MG63 (cell line): ENCODE data around the gene TTC31. TPM values are rescaled to one million over a fixed set of nuclear protein-coding genes. Genes with fewer than 3 reads are reported as not detected.
"Not testable (repeated sequence)": the region's sequence is repeated elsewhere in the genome, so short reads cannot be mapped to it uniquely, and the experiment has no call there.

Source experiments
- DNase-seq: peaks from one replicate; pipeline ENCODE4 v3.0.0-alpha.2; 2020
- H3K27me3 ChIP-seq: fragments of 250-450 bp; sonication (Bioruptor Pico); 2 replicates; pipeline ENCODE4 v1.5.1; 2020; ENCODE audit warnings: mild to moderate bottlenecking, moderate library complexity
- H3K36me3 ChIP-seq: fragments of 250-450 bp; sonication (Bioruptor Pico); 2 replicates; pipeline ENCODE4 v1.5.1; 2020; ENCODE audit warnings: mild to moderate bottlenecking, moderate library complexity
- H3K4me3 ChIP-seq: fragments of 250-450 bp; sonication (Bioruptor Pico); 2 replicates; pipeline ENCODE4 v1.5.1; 2020; ENCODE audit warnings: mild to moderate bottlenecking, moderate library complexity
- H3K9me3 ChIP-seq: fragments of 250-450 bp; sonication (Bioruptor Pico); 2 replicates; pipeline ENCODE4 v1.5.1; 2020; ENCODE audit warnings: mild to moderate bottlenecking, moderate library complexity
- total RNA-seq: library from RNA; depleted of rRNA; stranded (reverse); fragments of >200 nt; shearing (Covaris generic); gene quantifications from 2 replicates; pipeline ENCODE4 v1.2.3, GENCODE V29; 2014; ENCODE audit warnings: low replicate concordance

The TTC31 gene
- total RNA-seq, 1 experiment from 2014 or later = 16.3 TPM

DNA sequence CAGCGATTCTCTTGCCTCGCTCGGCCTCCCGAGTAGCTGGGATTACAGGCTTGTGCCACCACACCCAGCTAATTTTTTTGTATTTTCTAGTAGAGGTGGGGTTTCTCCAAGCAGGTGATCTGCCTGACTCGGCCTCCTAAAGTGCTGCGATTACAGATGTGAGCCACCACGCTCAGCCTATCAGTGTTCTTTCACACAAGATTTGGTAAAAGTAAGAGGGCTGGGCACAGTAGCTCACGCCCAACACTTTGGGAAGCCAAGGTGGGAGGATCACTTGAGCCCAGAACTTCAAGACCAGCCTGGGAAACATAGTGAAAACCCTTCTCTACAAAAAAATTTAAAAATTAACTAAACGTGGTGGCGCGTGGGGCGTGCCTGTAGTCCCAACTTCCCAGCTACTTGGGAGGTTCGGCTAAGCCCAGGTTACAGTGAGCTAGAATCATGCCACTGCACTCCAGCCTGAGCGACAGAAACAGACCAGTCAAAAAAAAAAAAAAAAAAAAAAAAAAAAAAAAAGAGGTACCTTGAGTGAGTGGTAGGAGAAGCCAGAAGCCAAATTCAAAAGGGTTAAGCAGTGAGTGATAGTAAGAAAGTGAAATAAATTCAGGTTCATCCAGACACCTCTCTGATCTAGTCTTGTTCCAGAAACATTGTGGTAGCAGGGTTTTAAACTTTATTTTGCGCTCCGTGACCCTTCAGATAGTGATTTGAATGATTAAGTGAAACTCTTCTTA lies 11.4 kb upstream of the TTC31 start:
- H3K9me3 ChIP-seq = no peaks in the 10 kb centered on the region
- peaks cover 16% of the 10 kb centered on the region for H3K36me3 ChIP-seq
- H3K4me3 ChIP-seq = peak overlapping the region; percentile 70
- H3K27me3 ChIP-seq = no peaks in the 10 kb centered on the region
- DNase-seq = no peak

- peak within 1 kb of the TSS; percentile 70 for H3K4me3 ChIP-seq
- no peaks in the 10 kb centered on the region for H3K9me3 ChIP-seq
- H3K27me3 ChIP-seq = no peaks in the 10 kb centered on the region
- H3K36me3 ChIP-seq = peaks cover 18% of the 10 kb centered on the region
- peak; percentile 94 for DNase-seq
Observed at GRCh38 chr2:74472086-74472944, 10.6 kb upstream of the TTC31 start, which contains the start of gene MRPL53. Gene MRPL53, minus strand, starts transcription at chr2:74472680. Its CDS starts 20 bp downstream, at chr2:74472660.

DNA sequence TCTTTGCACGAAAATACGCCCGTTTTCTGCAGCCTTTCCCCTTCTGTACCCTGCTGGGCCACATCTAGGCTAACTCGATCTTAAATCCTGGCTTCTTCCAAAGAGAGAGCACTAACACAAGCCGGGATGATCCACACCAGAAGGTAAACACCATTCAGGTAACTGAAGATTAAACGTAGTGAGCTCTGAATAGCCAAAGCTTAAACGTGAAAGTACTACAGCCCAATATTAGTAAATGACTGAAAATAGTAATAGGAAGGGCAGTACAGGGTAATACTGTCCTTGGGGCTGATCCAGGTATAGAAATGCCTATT lies 10.0 kb upstream of the TTC31 start:
- peaks cover 22% of the 10 kb centered on the region for H3K36me3 ChIP-seq
- H3K27me3 ChIP-seq = no peaks in the 10 kb centered on the region
- peak overlapping the region; percentile 70 for H3K4me3 ChIP-seq
- no peak for DNase-seq
- no peaks in the 10 kb centered on the region for H3K9me3 ChIP-seq

GRCh38 chr2:74474481-74474880 lies 8.4 kb upstream of the TTC31 start:
- peaks cover 22% of the 10 kb centered on the region for H3K36me3 ChIP-seq
- H3K27me3 ChIP-seq = no peaks in the 10 kb centered on the region
- DNase-seq = no peak
- no peaks in the 10 kb centered on the region for H3K9me3 ChIP-seq
- H3K4me3 ChIP-seq = no peak overlapping the region

GRCh38 chr2:74474899-74475298 lies 8.0 kb upstream of the TTC31 start:
- DNase-seq = no peak
- Histone ChIP-seq H3K9me3 (no peaks in the 10 kb centered on the region), H3K4me3 (no peak overlapping the region), H3K27me3 (no peaks in the 10 kb centered on the region), H3K36me3 (peaks cover 25% of the 10 kb centered on the region)

DNA sequence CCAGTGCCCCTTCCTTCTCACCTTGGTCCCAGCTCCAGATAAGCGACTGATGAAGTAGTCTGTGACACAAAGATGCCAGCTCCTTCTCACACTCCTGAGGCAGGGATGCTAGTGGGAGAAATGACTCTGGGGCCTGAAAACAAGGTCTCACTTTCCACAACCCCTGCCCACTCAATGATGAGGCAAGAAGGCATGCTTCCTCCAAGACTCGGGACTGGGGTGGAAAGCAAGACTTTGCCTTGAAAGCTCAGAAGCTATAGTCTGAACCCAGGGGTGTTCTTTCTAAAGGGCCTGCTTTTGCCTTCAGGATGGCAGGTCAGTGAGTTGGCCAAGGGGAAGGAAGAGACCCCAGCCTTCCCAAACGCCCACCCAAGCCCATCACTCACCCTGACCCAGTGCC lies 1.4 kb upstream of the TTC31 start:
- Histone ChIP-seq H3K36me3 (peaks cover 17% of the 10 kb centered on the region), H3K4me3 (peak overlapping the region; percentile 97), H3K9me3 (no peaks in the 10 kb centered on the region), H3K27me3 (no peaks in the 10 kb centered on the region)
- no peak for DNase-seq

GRCh38 chr2:74481961-74482800 lies 700 bp upstream of the TTC31 start:
- DNase-seq = peak; percentile 49
- Histone ChIP-seq H3K27me3 (no peaks in the 10 kb centered on the region), H3K4me3 (peak overlapping the region; percentile 97), H3K9me3 (no peaks in the 10 kb centered on the region), H3K36me3 (peaks cover 16% of the 10 kb centered on the region)

- Histone ChIP-seq H3K36me3 (peaks cover 11% of the 10 kb centered on the region), H3K4me3 (peak overlapping the region; percentile 97)
- H3K9me3 ChIP-seq, H3K27me3 ChIP-seq, DNase-seq: not testable (repeated sequence)
Observed at GRCh38 chr2:74483675-74484164, 839 bp downstream of the TTC31 start.

DNA sequence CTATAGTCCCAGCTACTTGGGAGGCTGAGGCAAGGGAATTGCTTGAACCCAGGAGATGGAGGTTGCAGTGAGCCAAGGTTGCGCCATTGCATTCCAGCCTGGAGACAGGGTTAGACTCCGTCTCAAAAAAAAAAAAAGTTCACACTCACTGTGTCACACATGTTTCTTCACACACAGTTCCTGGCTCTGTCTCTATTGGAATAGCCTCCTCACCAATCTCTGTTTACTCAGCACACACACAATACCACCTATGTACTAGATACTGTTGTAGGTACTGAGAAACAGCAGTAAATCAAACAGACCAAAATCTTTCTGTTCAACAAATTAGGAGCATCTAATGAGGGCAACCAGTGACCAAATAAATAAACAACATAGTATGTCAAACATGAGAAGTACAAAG lies 3.3 kb downstream of the TTC31 start:
- Histone ChIP-seq H3K36me3 (no peaks in the 10 kb centered on the region; the same call in none of the 2 replicates), H3K27me3 (no peaks in the 10 kb centered on the region), H3K4me3 (no peak overlapping the region), H3K9me3 (no peaks in the 10 kb centered on the region)
- DNase-seq = no peak

GRCh38 chr2:74488643-74489481 lies 6.0 kb downstream of the TTC31 start:
- Histone ChIP-seq H3K27me3 (no peaks in the 10 kb centered on the region), H3K36me3 (peaks cover 16% of the 10 kb centered on the region), H3K9me3 (no peaks in the 10 kb centered on the region), H3K4me3 (no peak overlapping the region)
- DNase-seq = no peak

DNA sequence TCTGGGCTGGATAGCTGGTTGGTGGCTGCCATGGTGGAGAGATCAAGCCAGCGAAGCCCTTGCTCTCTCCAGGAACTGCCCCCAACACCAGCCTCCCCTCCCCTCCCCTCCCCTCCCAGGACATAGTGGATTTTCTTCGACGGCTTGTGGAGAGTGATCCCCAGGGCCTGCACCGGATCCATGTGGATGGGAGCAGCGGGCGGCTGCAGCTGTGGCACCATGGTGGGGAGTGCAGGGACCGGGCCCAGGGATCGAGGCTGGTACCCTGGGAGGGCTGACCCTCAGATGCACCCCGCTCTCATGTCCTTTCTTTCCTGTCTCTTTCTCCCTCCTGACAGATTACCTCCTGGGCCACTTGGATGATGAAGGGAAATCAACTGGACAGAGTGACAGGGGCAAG lies 7.0 kb downstream of the TTC31 start:
- DNase-seq = no peak
- no peaks in the 10 kb centered on the region for H3K9me3 ChIP-seq
- no peaks in the 10 kb centered on the region for H3K27me3 ChIP-seq
- no peak overlapping the region for H3K4me3 ChIP-seq
- peaks cover 16% of the 10 kb centered on the region for H3K36me3 ChIP-seq

DNA sequence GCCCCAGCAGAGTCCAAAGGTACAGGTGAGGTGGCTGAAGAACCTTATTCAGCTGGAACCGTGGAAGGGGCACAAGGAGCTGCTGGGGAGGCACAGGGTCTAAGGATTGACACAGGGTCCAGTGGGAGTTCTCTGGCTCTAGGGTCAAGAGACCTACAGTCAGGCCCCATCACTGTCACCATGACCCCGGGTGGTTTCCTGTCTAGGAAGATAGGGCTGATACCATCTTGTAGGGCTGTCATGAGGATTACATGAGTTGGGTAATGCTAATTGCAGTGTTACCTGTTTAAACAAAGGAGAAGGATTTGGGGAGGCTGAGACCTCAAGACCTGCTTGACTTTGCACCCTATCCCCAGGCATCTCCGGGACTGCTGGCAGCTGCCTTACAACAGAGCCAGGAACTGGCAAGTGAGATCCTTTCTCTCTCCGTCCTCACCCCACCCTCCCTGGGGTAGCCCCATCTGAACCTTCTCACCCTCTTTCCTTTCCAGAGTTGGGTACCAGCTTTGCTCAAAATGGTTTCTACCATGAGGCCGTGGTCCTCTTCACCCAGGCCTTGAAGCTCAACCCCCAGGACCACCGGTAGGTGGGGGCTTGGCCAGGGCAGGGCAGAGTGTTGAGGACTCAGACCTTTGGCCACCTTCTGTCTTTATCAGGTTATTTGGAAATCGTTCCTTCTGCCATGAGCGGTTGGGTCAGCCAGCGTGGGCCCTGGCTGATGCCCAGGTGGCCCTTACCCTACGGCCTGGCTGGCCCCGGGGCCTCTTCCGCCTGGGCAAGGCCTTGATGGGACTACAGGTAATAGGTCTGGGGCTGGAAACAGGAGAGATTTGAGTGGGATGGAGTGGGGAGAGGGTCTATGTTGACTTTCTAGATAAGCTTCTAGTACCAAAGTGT lies 9.0 kb downstream of the TTC31 start:
- Histone ChIP-seq H3K36me3 (peaks cover 16% of the 10 kb centered on the region), H3K4me3 (no peak overlapping the region)
- no peak for DNase-seq

GRCh38 chr2:74493546-74493945 lies 10.7 kb downstream of the TTC31 start:
- Histone ChIP-seq H3K27me3 (no peaks in the 10 kb centered on the region), H3K36me3 (peaks cover 16% of the 10 kb centered on the region), H3K9me3 (no peaks in the 10 kb centered on the region), H3K4me3 (no peak overlapping the region)
- DNase-seq = no peak

More for the DNA sequence above, 9.0 kb downstream of the TTC31 start:
- Histone ChIP-seq H3K9me3 (no peaks in the 10 kb centered on the region), H3K27me3 (no peaks in the 10 kb centered on the region)

- no peaks in the 10 kb centered on the region for H3K9me3 ChIP-seq
- DNase-seq = no peak
- H3K27me3 ChIP-seq = no peaks in the 10 kb centered on the region
- no peak overlapping the region for H3K4me3 ChIP-seq
- peaks cover 16% of the 10 kb centered on the region for H3K36me3 ChIP-seq
Observed at GRCh38 chr2:74495440-74495839, 12.6 kb downstream of the TTC31 start.
